Transverse colon (tissue), 4 donors: ENCODE data around the gene HNRNPA1L2. TPM values are rescaled to one million over a fixed set of nuclear protein-coding genes. Genes with fewer than 3 reads are reported as not detected.

Experiments used
- DNase-seq: peaks from one replicate; pipeline ENCODE4 v3.0.0-alpha.2; 2019
- H3K27ac ChIP-seq, 4 donors: fragments of 200-600 bp; sonication (generic); 2 replicates each; pipeline ENCODE4 v1.5.1; 2016 to 2018; ENCODE audit warnings: inconsistent platforms in 4 of 4
- H3K27me3 ChIP-seq: fragments of 200-600 bp; sonication (generic); 2 replicates; pipeline ENCODE4 v1.5.1; 2017; ENCODE audit warnings: inconsistent platforms
- H3K36me3 ChIP-seq, 4 donors: fragments of 200-600 bp; sonication (generic); 2 replicates each; pipeline ENCODE4 v1.5.1; 2017 to 2019; ENCODE audit warnings: inconsistent platforms in 4 of 4
- H3K4me1 ChIP-seq, 4 donors: fragments of 200-600 bp; sonication (generic); 2 replicates each; pipeline ENCODE4 v1.5.1; 2017 to 2020; ENCODE audit warnings: inconsistent platforms in 4 of 4
- H3K4me3 ChIP-seq, 4 donors: fragments of 200-600 bp; sonication (generic); 1 replicate in 1 of 4; 2 replicates in 3 of 4; pipeline versions ENCODE4 v1.5.1 to v1.6.1; 2017 to 2019; ENCODE audit warnings: inconsistent platforms in 4 of 4
- H3K9me3 ChIP-seq, 2 donors: fragments of 200-600 bp; sonication (generic); 2 replicates each; pipeline ENCODE4 v1.5.1; 2017 to 2019; ENCODE audit warnings: inconsistent platforms in 2 of 2
- CTCF ChIP-seq, 5 experiments: fragments of 200-600 bp in 3 of 5; fragments of 450-650 bp in 2 of 5; sonication (generic) in 3 of 5; IDR thresholded peaks; 1 replicate in 2 of 5; 2 replicates in 3 of 5; pipeline ENCODE4 v1.5.1; 2016 to 2017; ENCODE audit warnings: antibody characterized with exemption in 5 of 5, inconsistent platforms in 3 of 5, mild to moderate bottlenecking in 2 of 5, moderate library complexity in 1 of 5
- EP300 ChIP-seq: sonication (generic); formaldehyde crosslinking; IDR thresholded peaks from one replicate; pipeline ENCODE4 v1.6.1; 2017; ENCODE audit warnings: antibody characterized with exemption, low read depth
- POLR2A ChIP-seq: fragments of 450-650 bp; IDR thresholded peaks from one replicate; pipeline ENCODE4 v1.6.1; 2016; ENCODE audit warnings: antibody characterized with exemption, mild to moderate bottlenecking, moderate library complexity
- POLR2AphosphoS5 ChIP-seq, 3 donors: sonication (generic); formaldehyde crosslinking; IDR thresholded peaks; one replicate each; pipeline ENCODE4 v1.6.1; 2016; ENCODE audit warnings: antibody characterized with exemption in 3 of 3
- WGBS, 2 donors: methylation state at CpG; one replicate each; pipeline ENCODE4 v1.1.5; 2018; ENCODE audit warnings: low coverage in 1 of 2; 5-methylcytosine and 5-hydroxymethylcytosine counted together
- in situ Hi-C, 4 donors: fragments of 200-750 bp; cut with MboI; loops; one replicate each; pipeline versions ENCODE4 v1.15.0 to v1.15.1; 2017; ENCODE audit warnings: low sequenced_read_pairs in 3 of 4, low pct_ligation_motif_present in 1 of 4, low pct_unique_long_range_greater_than_20kb in 1 of 4
- intact Hi-C: fragments of 100-400 bp; cut with DNase I; formaldehyde crosslinking; loops from one replicate; pipeline ENCODE4 v1.15.1; 2023; ENCODE audit warnings: low total_unique reads
- total RNA-seq, 4 donors: library from RNA; depleted of rRNA; stranded (reverse); fragments of >200 nt; gene quantifications; one replicate each; pipeline ENCODE4 v1.1.0, GENCODE V29; 2016

HNRNPA1L2 gene
- total RNA-seq, 4 donors from 2014 or later = 1.5 to 3.3 TPM; not detected in 2

DNA sequence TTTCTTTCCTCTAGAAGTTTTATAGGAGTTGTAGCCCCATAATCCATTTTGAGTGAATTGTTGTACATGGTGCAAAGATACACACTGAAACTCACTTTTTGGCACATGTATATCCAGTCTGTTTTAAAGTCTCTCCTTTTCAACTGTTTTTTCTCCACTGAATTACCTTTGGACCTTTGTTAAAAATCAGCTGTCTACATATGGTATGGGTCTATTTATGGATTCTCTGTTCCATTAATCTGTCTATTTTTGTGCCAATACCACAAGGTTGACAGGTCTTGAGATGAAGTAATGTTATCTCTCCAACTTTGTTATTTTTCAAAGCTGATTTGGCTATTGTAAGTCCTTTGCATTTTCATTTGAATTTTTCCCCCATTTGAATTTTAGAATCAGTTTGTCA, 4.7 kb downstream of the HNRNPA1L2 start:
- no peaks in the 10 kb centered on the region for H3K9me3 ChIP-seq
- no peak overlapping the region for H3K4me3 ChIP-seq
- DNase-seq = no peak
- no peaks in the 10 kb centered on the region for H3K27me3 ChIP-seq
- in situ Hi-C loops = no loop called here
- peak overlapping the region in 1 of 4 donors; percentile 11 for H3K27ac ChIP-seq
- no peaks in the 10 kb centered on the region for H3K36me3 ChIP-seq
- peaks cover 7 to 21% (median 11%) of the 10 kb centered on the region in 4 donors for H3K4me1 ChIP-seq
- TF ChIP-seq EP300 = no peak
- no peak for TF ChIP-seq POLR2AphosphoS5 (IDR thresholded peaks at IDR 0.05)
- TF ChIP-seq CTCF (IDR thresholded peaks at IDR 0.05) = no peak
- no peak for TF ChIP-seq POLR2A
- intact Hi-C loops = no loop called here

- 83 to 93% methylated on average over 4 to 6 of the region's 6 CpGs for WGBS, 2 donors
- no peak for DNase-seq
- Histone ChIP-seq H3K4me3 (no peak overlapping the region), H3K27ac (no peak overlapping the region), H3K36me3 (no peaks in the 10 kb centered on the region), H3K27me3 (no peaks in the 10 kb centered on the region), H3K9me3 (no peaks in the 10 kb centered on the region), H3K4me1 (peaks cover 7 to 45% (median 27%) of the 10 kb centered on the region in 4 donors)
- in situ Hi-C loops = loop anchor here in 3 of 4 donors (25.0 kb wide), 2 partner anchors 188 to 213 kb away; partner anchors contain the start of genes CKAP2 (in 2 of the 3) and VPS36 (in 2 of the 3)
- TF ChIP-seq EP300 = no peak
- no peak for TF ChIP-seq POLR2AphosphoS5 (IDR thresholded peaks at IDR 0.05)
- no peak for TF ChIP-seq CTCF (IDR thresholded peaks at IDR 0.05)
- no peak for TF ChIP-seq POLR2A
- intact Hi-C loops = no loop called here
Observed at GRCh38 chr13:52650731-52651130, 8.5 kb downstream of the HNRNPA1L2 start.

GRCh38 chr13:52651897-52652195, 9.6 kb downstream of the HNRNPA1L2 start:
- no peaks in the 10 kb centered on the region for H3K9me3 ChIP-seq
- H3K4me1 ChIP-seq = peaks cover 7 to 49% (median 27%) of the 10 kb centered on the region in 4 donors
- in situ Hi-C loops = loop anchor here in 3 of 4 donors (25.0 kb wide), 2 partner anchors 190 to 215 kb away; partner anchors contain the start of genes CKAP2 (in 2 of the 3) and VPS36 (in 2 of the 3)
- DNase-seq = no peak
- H3K27me3 ChIP-seq = no peaks in the 10 kb centered on the region
- H3K36me3 ChIP-seq = no peaks in the 10 kb centered on the region
- peak overlapping the region; percentile 60 to 93 (median 78) for H3K4me3 ChIP-seq
- H3K27ac ChIP-seq = peak overlapping the region; percentile 95 to 99 (median 96)
- WGBS, 2 donors = 0% methylated on average over 7 of the region's 7 CpGs; no CpG with 5 or more reads in 1 of the 2 donors
- TF ChIP-seq POLR2AphosphoS5 (IDR thresholded peaks at IDR 0.05) (no peak), EP300 (no peak), CTCF (IDR thresholded peaks at IDR 0.05) (no peak), POLR2A (no peak)
- intact Hi-C loops = no loop called here

DNA sequence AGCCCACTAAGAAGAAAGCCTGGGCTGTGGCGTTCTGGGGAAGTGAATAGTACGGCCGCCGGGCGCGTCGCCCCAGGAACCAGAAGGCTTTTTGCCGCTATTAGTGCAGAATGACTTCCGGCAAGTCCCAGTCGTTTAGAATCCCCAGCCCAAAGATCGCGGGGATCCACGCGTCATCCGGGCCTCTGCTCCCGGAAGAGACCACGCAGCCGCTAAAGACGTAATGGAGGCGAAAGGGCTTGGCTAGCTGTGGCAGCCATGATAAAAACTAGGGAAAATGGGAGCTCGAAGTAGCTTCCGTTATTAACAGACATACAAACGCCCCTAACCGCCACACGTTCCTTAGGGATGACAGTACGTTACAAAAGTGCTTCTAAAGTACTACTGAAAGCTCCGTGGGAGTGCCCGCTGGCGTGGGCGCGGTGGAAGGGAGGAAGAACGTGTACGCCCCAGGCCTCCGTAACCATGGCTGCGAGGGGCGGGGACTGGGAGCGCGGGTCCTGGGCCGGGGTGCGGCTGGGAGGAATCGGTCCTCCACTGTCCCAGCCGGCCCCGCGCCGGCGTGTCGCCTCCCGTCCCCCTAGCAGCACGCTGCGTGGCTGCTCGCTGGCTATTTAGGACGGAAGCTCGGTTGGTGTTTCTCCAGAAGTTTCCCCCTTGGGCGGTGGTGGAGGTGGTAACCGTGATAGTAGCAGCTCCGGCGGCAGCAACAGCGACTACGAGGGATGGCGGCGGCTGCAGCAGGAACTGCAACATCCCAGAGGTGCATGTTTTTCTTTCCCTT, 10.2 kb downstream of the HNRNPA1L2 start, which contains the start of gene SUGT1:
Gene SUGT1, plus strand, starts transcription at position 641 of the 784 bp plus-strand sequence. Its CDS starts 85 bp downstream, at position 726.
- in situ Hi-C loops = loop anchor here in 3 of 4 donors (25.0 kb wide), 2 partner anchors 190 to 215 kb away; partner anchors contain the start of genes CKAP2 (in 2 of the 3) and VPS36 (in 2 of the 3)
- H3K9me3 ChIP-seq = no peaks in the 10 kb centered on the region
- WGBS, 2 donors = 1% methylated on average over 44 of the region's 61 CpGs; no CpG with 5 or more reads in 1 of the 2 donors
- no peaks in the 10 kb centered on the region for H3K27me3 ChIP-seq
- peak; percentile 56 to 90 (median 72) for TF ChIP-seq CTCF (IDR thresholded peaks at IDR 0.05)
- TF ChIP-seq EP300 = no peak
- peak; percentile 88 to 93 (median 92) for TF ChIP-seq POLR2AphosphoS5 (IDR thresholded peaks at IDR 0.05)
- peak; percentile 87 for TF ChIP-seq POLR2A
- H3K4me3 ChIP-seq = peak within 1 kb of the TSS; percentile 60 to 93 (median 78)
- intact Hi-C loops = no loop called here
- peaks cover 7 to 47% (median 27%) of the 10 kb centered on the region in 4 donors for H3K4me1 ChIP-seq
- peaks cover 0 to 2% (median under 1%) of the 10 kb centered on the region in 4 donors for H3K36me3 ChIP-seq
- peak; percentile 99 for DNase-seq
- H3K27ac ChIP-seq = peak within 1 kb of the TSS; percentile 95 to 99 (median 96)
